ENCODE data around the gene PRPF18. TPM values are rescaled to one million over a fixed set of nuclear protein-coding genes. Genes with fewer than 3 reads are reported as not detected.

PRPF18 gene
- total and polyA plus RNA-seq, 2 of the 4 experiments (the other 2 are of a cell fraction), result 10.0 to 16.9 TPM

- Histone ChIP-seq H3K9me3 (ENCODE audit: control insufficient read depth, insufficient read depth, low read length) (peaks cover 3% of the 10 kb centered on the region; the same call in 1 of the 2 replicates), H3K79me1 (ENCODE audit: low read depth in 1 of 2, low read length in 2 of 2) (no peaks in the 10 kb centered on the region), H3K4me2 (ENCODE audit: low read depth, low read length) (no peak overlapping the region), H3K27ac (ENCODE audit: insufficient read depth, low read length) (no peak overlapping the region), H2AK9ac (replicated peaks; ENCODE audit: low read depth, low read length, poor library complexity) (no peak overlapping the region), H3K4me1 (ENCODE audit: control insufficient read depth, insufficient read depth, low read length) (no peaks in the 10 kb centered on the region), H4K8ac (ENCODE audit: low read depth in 2 of 2, low read length in 2 of 2) (no peak overlapping the region), H2BK5ac (ENCODE audit: low read depth, low read length, poor library complexity, severe bottlenecking) (no peak overlapping the region), H3K23ac (ENCODE audit: low read depth, low read length) (no peak overlapping the region), H2AK5ac (ENCODE audit: low read depth, low read length) (no peak overlapping the region), H3K4me3 (ENCODE audit: insufficient read depth, low read depth, low read length) (no peak overlapping the region), H2AFZ (replicated peaks; ENCODE audit: low read length, poor library complexity) (no peak overlapping the region), H3K4ac (ENCODE audit: low read depth, low read length) (no peak overlapping the region), H2BK120ac (ENCODE audit: low read depth, low read length) (no peak overlapping the region), H3K9me1 (ENCODE audit: insufficient read depth, low read length) (no peaks in the 10 kb centered on the region), H3K14ac (replicated peaks; ENCODE audit: low read depth, low read length) (no peak overlapping the region), H3K36me3 (ENCODE audit: control insufficient read depth, insufficient read depth, low read length) (no peaks in the 10 kb centered on the region), H3K56ac (ENCODE audit: extremely low read depth, insufficient read depth, low read length) (no peak overlapping the region), H4K91ac (ENCODE audit: insufficient read depth, low read depth, low read length) (no peak overlapping the region), H3K27me3 (ENCODE audit: control insufficient read depth, insufficient read depth, low read length) (peaks cover 10% of the 10 kb centered on the region), H3K9ac (ENCODE audit: low read depth, low read length) (no peak overlapping the region), H4K20me1 (ENCODE audit: insufficient read depth, low read length) (no peaks in the 10 kb centered on the region), H4K5ac (ENCODE audit: low read depth, low read length) (no peak overlapping the region), H3K18ac (ENCODE audit: low read depth, low read length) (no peak overlapping the region), H2BK15ac (ENCODE audit: low read depth, low read length) (no peak overlapping the region), H2BK20ac (ENCODE audit: low read depth, low read length) (no peak overlapping the region)
- ChIA-PET CTCF (no interaction called here), POLR2A (ENCODE audit: unreplicated experiment) (no interaction called here)
- ATAC-seq (ENCODE audit: low read depth), result no peak
- BruUV-seq (replicated peaks), result no TSS peak
- WGBS, 2 experiments (ENCODE audit: extremely low coverage in 2 of 2, insufficient read length in 1 of 2), result no CpG with 5 or more reads among the region's 2 CpGs
- TF ChIP-seq MXI1 (IDR thresholded peaks at IDR 0.05; ENCODE audit: borderline replicate concordance, low read depth, low read length) (no peak), NFE2L2 (IDR thresholded peaks at IDR 0.05; ENCODE audit: low read depth, low read length) (no peak), POLR2A (IDR thresholded peaks at IDR 0.05; ENCODE audit: low read depth, low read length) (no peak), RCOR1 (IDR thresholded peaks at IDR 0.05; ENCODE audit: insufficient replicate concordance, low read length) (no peak), CHD1 (IDR thresholded peaks at IDR 0.05; ENCODE audit: low read depth, low read length) (no peak)
- intact Hi-C loops (cut with micrococcal nuclease), result no loop called here
- in situ Hi-C loops (cut with MboI; ENCODE audit: low sequenced_read_pairs), result no loop called here
- DNase-seq, result peak; percentile 8
- dilution Hi-C loops (cut with HindIII; ENCODE audit: low sequenced_read_pairs, unreplicated experiment), result no loop called here
Measured at GRCh38 chr10:13559124-13559700, 27.6 kb upstream of the PRPF18 start.

Measured in IMR-90 (cell line).